ENCODE results near the gene RMI1.
"Not testable (repeated sequence)": the region's sequence is repeated elsewhere in the genome, so short reads cannot be mapped to it uniquely, and the experiment has no call there.

RMI1 gene

GRCh38 chr9:83980395-83981125 lies at the start of gene RMI1:
Gene RMI1, plus strand, starts transcription at chr9:83980805. Its CDS starts 20,182 bp downstream, at chr9:84000987.
- Histone ChIP-seq H3K4me3 (ENCODE audit: low read length) (peak within 1 kb of the TSS; percentile 52), H3K9me3 (ENCODE audit: control insufficient read depth, low read length) (no peaks in the 10 kb centered on the region), H3K36me3 (ENCODE audit: control insufficient read depth, insufficient read depth, low read length) (peaks cover under 1% of the 10 kb centered on the region), H3K9ac (ENCODE audit: low read length) (peak within 1 kb of the TSS; percentile 100), H3K4me1 (ENCODE audit: control insufficient read depth, insufficient read depth, low read length) (peaks cover 10% of the 10 kb centered on the region), H3K27me3 (ENCODE audit: control insufficient read depth, insufficient read depth, low read length) (no peaks in the 10 kb centered on the region)

GRCh38 chr9:83930881-83931280 lies 49.7 kb upstream of the RMI1 start:
- Histone ChIP-seq H3K27me3 (ENCODE audit: control insufficient read depth, insufficient read depth, low read length) (no peaks in the 10 kb centered on the region), H3K4me3 (ENCODE audit: low read length) (no peak overlapping the region), H3K9me3 (ENCODE audit: control insufficient read depth, low read length) (no peaks in the 10 kb centered on the region), H3K9ac (ENCODE audit: low read length) (no peak overlapping the region), H3K4me1 (ENCODE audit: control insufficient read depth, insufficient read depth, low read length) (peaks cover 9% of the 10 kb centered on the region), H3K36me3 (ENCODE audit: control insufficient read depth, insufficient read depth, low read length) (no peaks in the 10 kb centered on the region)

GRCh38 chr9:83932011-83932410 lies 48.6 kb upstream of the RMI1 start:
- Histone ChIP-seq H3K36me3 (ENCODE audit: control insufficient read depth, insufficient read depth, low read length) (no peaks in the 10 kb centered on the region), H3K9ac (ENCODE audit: low read length) (no peak overlapping the region), H3K4me3 (ENCODE audit: low read length) (no peak overlapping the region), H3K9me3 (ENCODE audit: control insufficient read depth, low read length) (no peaks in the 10 kb centered on the region), H3K27me3 (ENCODE audit: control insufficient read depth, insufficient read depth, low read length) (no peaks in the 10 kb centered on the region), H3K4me1 (ENCODE audit: control insufficient read depth, insufficient read depth, low read length) (peaks cover 9% of the 10 kb centered on the region)

DNA sequence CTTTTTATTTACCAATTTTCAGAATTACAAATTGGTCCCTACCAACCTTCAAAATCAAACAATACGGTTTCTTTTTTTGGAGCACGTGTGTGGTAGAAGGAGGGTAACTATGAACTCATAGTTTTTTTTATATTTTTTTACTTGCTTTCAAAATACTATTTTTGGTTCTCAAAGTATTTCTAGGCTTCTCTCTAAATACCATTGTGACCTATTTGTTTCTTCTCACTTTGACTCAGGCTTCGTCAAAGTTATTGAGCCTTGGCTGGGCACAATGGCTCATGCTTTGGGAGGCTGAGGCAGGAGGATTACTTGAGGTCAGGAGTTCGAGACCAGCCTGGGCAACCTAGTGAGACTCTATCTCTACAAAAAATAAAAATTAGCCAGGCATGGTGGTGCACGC lies 47.8 kb upstream of the RMI1 start:
- Histone ChIP-seq H3K9me3 (ENCODE audit: control insufficient read depth, low read length) (no peaks in the 10 kb centered on the region), H3K27me3 (ENCODE audit: control insufficient read depth, insufficient read depth, low read length) (no peaks in the 10 kb centered on the region), H3K4me1 (ENCODE audit: control insufficient read depth, insufficient read depth, low read length) (peaks cover 9% of the 10 kb centered on the region), H3K4me3 (ENCODE audit: low read length) (no peak overlapping the region), H3K9ac (ENCODE audit: low read length) (no peak overlapping the region), H3K36me3 (ENCODE audit: control insufficient read depth, insufficient read depth, low read length) (no peaks in the 10 kb centered on the region)

DNA sequence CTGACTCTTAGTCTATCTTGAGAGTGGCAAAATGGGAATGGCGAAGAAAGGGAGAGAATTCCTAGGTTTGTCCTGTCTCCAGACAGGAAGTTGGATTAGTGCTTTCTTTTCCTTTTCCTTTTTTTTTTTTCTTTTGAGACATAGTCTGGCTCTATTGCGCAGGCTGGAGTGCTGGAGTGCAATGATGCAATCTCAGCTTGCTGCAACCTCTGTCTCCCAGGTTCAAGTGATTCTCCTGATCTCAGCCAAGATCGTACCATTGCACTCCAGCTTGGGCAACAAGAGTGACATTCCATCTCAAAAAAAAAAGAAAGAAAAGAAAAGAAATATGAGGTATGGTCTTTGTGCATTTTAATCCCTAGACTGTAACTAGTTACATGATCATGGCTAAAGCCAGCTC lies 46.8 kb upstream of the RMI1 start:
- Histone ChIP-seq H3K36me3 (ENCODE audit: control insufficient read depth, insufficient read depth, low read length) (no peaks in the 10 kb centered on the region), H3K4me3 (ENCODE audit: low read length) (no peak overlapping the region), H3K4me1 (ENCODE audit: control insufficient read depth, insufficient read depth, low read length) (peaks cover 9% of the 10 kb centered on the region), H3K27me3 (ENCODE audit: control insufficient read depth, insufficient read depth, low read length) (no peaks in the 10 kb centered on the region), H3K9ac (ENCODE audit: low read length) (no peak overlapping the region), H3K9me3 (ENCODE audit: control insufficient read depth, low read length) (no peaks in the 10 kb centered on the region)

GRCh38 chr9:83934569-83935275 lies 45.9 kb upstream of the RMI1 start:
- no peak overlapping the region for H3K9ac ChIP-seq (ENCODE audit: low read length)
- H3K4me1 ChIP-seq (ENCODE audit: control insufficient read depth, insufficient read depth, low read length), result peaks cover 9% of the 10 kb centered on the region
- H3K36me3 ChIP-seq (ENCODE audit: control insufficient read depth, insufficient read depth, low read length), result no peaks in the 10 kb centered on the region
- H3K27me3 ChIP-seq (ENCODE audit: control insufficient read depth, insufficient read depth, low read length), result no peaks in the 10 kb centered on the region
- no peak overlapping the region for H3K4me3 ChIP-seq (ENCODE audit: low read length)
- no peaks in the 10 kb centered on the region for H3K9me3 ChIP-seq (ENCODE audit: control insufficient read depth, low read length)

GRCh38 chr9:83935276-83935935 lies 45.2 kb upstream of the RMI1 start:
- Histone ChIP-seq H3K27me3 (ENCODE audit: control insufficient read depth, insufficient read depth, low read length) (no peaks in the 10 kb centered on the region), H3K4me1 (ENCODE audit: control insufficient read depth, insufficient read depth, low read length) (peaks cover 9% of the 10 kb centered on the region), H3K9me3 (ENCODE audit: control insufficient read depth, low read length) (no peaks in the 10 kb centered on the region), H3K9ac (ENCODE audit: low read length) (no peak overlapping the region), H3K4me3 (ENCODE audit: low read length) (no peak overlapping the region), H3K36me3 (ENCODE audit: control insufficient read depth, insufficient read depth, low read length) (no peaks in the 10 kb centered on the region)

- H3K4me3 ChIP-seq (ENCODE audit: low read length), result no peak overlapping the region
- H3K27me3 ChIP-seq (ENCODE audit: control insufficient read depth, insufficient read depth, low read length), result no peaks in the 10 kb centered on the region
- no peak overlapping the region for H3K9ac ChIP-seq (ENCODE audit: low read length)
- H3K36me3 ChIP-seq (ENCODE audit: control insufficient read depth, insufficient read depth, low read length), result no peaks in the 10 kb centered on the region
- peaks cover 9% of the 10 kb centered on the region for H3K4me1 ChIP-seq (ENCODE audit: control insufficient read depth, insufficient read depth, low read length)
- H3K9me3 ChIP-seq (ENCODE audit: control insufficient read depth, low read length), result no peaks in the 10 kb centered on the region
Observed at GRCh38 chr9:83936523-83936922, 44.1 kb upstream of the RMI1 start.

DNA sequence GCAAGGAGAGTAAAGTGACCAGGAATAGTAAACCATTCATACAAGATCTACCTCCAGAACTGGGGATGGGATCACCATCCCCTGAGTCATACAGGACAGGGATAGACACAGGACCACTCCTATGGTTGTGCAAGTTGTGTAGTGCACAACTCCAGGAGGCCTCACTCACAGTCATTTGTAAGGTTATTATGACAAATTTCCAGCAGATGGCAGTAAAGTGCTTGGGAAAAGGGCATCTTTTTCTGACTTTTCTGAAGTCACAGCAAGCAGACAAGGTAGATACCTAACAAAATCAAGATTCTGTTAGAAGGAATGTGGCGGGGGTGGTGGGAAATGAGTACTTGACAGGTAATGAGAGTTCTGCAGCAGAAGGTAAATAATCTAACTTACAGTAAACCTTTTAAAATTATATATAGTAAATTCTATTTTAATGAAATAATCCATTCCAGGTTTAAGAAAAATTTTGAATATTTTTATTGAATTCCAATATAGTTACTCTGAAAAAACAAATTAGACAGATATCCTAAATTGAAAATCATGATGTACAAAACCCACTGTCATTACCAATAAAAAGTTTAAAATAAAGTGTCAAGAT lies 42.6 kb upstream of the RMI1 start:
- peaks cover 9% of the 10 kb centered on the region for H3K4me1 ChIP-seq (ENCODE audit: control insufficient read depth, insufficient read depth, low read length)
- no peak overlapping the region for H3K9ac ChIP-seq (ENCODE audit: low read length)
- no peaks in the 10 kb centered on the region for H3K9me3 ChIP-seq (ENCODE audit: control insufficient read depth, low read length)
- H3K27me3 ChIP-seq (ENCODE audit: control insufficient read depth, insufficient read depth, low read length), result no peaks in the 10 kb centered on the region
- no peaks in the 10 kb centered on the region for H3K36me3 ChIP-seq (ENCODE audit: control insufficient read depth, insufficient read depth, low read length)
- no peak overlapping the region for H3K4me3 ChIP-seq (ENCODE audit: low read length)

DNA sequence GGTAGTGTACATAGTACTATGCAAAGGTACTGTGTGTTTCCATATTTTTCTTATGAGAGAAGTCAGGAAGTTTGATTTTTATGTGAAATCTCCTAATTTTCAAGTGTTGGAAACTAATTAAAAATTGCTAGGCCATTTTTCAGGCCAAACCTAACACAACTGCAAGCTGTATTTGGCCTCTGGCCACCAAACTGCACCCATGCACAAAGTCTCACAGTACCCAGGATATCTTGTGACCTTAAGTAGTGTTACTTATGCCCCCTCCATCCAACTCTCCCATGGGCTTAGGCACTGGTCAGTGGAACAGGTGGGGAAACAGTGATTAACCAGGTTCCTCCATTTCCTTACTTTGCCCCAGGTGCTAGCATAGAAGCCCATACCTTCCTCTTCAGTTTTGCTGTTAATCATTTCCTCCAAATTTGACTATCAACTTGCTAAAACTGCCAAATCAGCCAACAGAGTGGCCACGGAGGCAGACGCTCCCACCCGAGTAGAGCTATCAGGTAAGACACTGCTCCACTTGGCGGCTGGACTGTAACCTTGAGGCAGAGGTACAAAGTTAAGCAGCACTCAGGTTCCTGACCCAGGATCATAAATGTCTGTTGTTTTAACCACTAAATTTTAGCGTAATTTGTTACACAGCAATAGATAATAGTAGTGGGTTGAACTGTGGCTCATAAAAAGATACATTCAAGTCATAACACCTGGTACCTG lies 39.9 kb upstream of the RMI1 start:
- Histone ChIP-seq H3K4me3 (ENCODE audit: low read length) (no peak overlapping the region), H3K36me3 (ENCODE audit: control insufficient read depth, insufficient read depth, low read length) (no peaks in the 10 kb centered on the region), H3K9ac (ENCODE audit: low read length) (no peak overlapping the region), H3K27me3 (ENCODE audit: control insufficient read depth, insufficient read depth, low read length) (no peaks in the 10 kb centered on the region), H3K4me1 (ENCODE audit: control insufficient read depth, insufficient read depth, low read length) (no peaks in the 10 kb centered on the region), H3K9me3 (ENCODE audit: control insufficient read depth, low read length) (no peaks in the 10 kb centered on the region)

GRCh38 chr9:83948096-83948495 lies 32.5 kb upstream of the RMI1 start:
- H3K9ac ChIP-seq (ENCODE audit: low read length); H3K36me3 ChIP-seq (ENCODE audit: control insufficient read depth, insufficient read depth, low read length); H3K4me3 ChIP-seq (ENCODE audit: low read length); H3K27me3 ChIP-seq (ENCODE audit: control insufficient read depth, insufficient read depth, low read length); H3K9me3 ChIP-seq (ENCODE audit: control insufficient read depth, low read length); H3K4me1 ChIP-seq (ENCODE audit: control insufficient read depth, insufficient read depth, low read length): not testable (repeated sequence)

All from mucosa of stomach (tissue), 1 donor.